Right ventricle myocardium superior (tissue), 1 donor: ENCODE data around the gene STN1. TPM values are rescaled to one million over a fixed set of nuclear protein-coding genes. Genes with fewer than 3 reads are reported as not detected.

Source experiments
- ATAC-seq: fragments of 200-7000 bp; cut with Tn5 transposase; one replicate; pipeline ENCODE4 v1.9.1; 2020; ENCODE audit warnings: mild to moderate bottlenecking; ENCODE audit not compliant: poor library complexity
- DNase-seq: peaks from one replicate; pipeline ENCODE4 v3.0.0-alpha.2; 2020
- intact Hi-C: fragments of 100-400 bp; cut with DNase I; formaldehyde crosslinking; loops from one replicate; pipeline ENCODE4 v1.11.2; 2022
- total RNA-seq: library from RNA; stranded (reverse); fragmentation: NEBNext Ultra II Directional; extraction: Animal tissue kit (Norgen Biotek cat#: 25700); gene quantifications from one replicate; pipeline ENCODE4 v1.2.1, GENCODE V29; 2021
- donor health status: DM: no; HTN: yes; CAD: no; lungs with severe emphysema.

The STN1 gene
- total RNA-seq, 1 donor from 2014 or later = 29.7 TPM

GRCh38 chr10:103905441-103905840 is 12.5 kb downstream of the STN1 start:
- ATAC-seq (no peak), DNase-seq (no peak)
- intact Hi-C loops = no loop called here

- ATAC-seq (no peak), DNase-seq (no peak)
- intact Hi-C loops = no loop called here
These were observed 16.7 kb downstream of the STN1 start for GRCh38 chr10:103901299-103901698.

- DNase-seq (no peak), ATAC-seq (no peak)
- intact Hi-C loops = no loop called here
These were observed 18.7 kb downstream of the STN1 start for GRCh38 chr10:103899312-103899711.

- DNase-seq = no peak
- intact Hi-C loops = no loop called here
- ATAC-seq = peak; percentile 19
These were observed 20.7 kb downstream of the STN1 start for GRCh38 chr10:103897241-103897774.

GRCh38 chr10:103896225-103896624 is 21.8 kb downstream of the STN1 start:
- no peak for DNase-seq
- intact Hi-C loops = no loop called here
- no peak for ATAC-seq

- DNase-seq (no peak), ATAC-seq (peak; percentile 60)
- intact Hi-C loops = no loop called here
These were observed 22.4 kb downstream of the STN1 start for GRCh38 chr10:103895411-103896186.

- ATAC-seq (peak; percentile 71), DNase-seq (no peak)
- intact Hi-C loops = no loop called here
These were observed 23.5 kb downstream of the STN1 start for GRCh38 chr10:103894441-103894864.

GRCh38 chr10:103893817-103894216 is 24.2 kb downstream of the STN1 start:
- ATAC-seq (no peak), DNase-seq (no peak)
- intact Hi-C loops = no loop called here

- DNase-seq = no peak
- intact Hi-C loops = no loop called here
- ATAC-seq = no peak
These were observed 25.8 kb downstream of the STN1 start for GRCh38 chr10:103892181-103892580.

- ATAC-seq = no peak
- intact Hi-C loops = no loop called here
- DNase-seq = no peak
These were observed 27.3 kb downstream of the STN1 start for GRCh38 chr10:103890688-103891087.

- ATAC-seq = no peak
- intact Hi-C loops = no loop called here
- no peak for DNase-seq
These were observed 27.8 kb downstream of the STN1 start for GRCh38 chr10:103890194-103890658.

- ATAC-seq (no peak), DNase-seq (no peak)
- intact Hi-C loops = loop anchor here (5.0 to 10.0 kb wide), 2 partner anchors 236 to 318 kb away; partner anchors contain the start of gene SFR1
These were observed 28.8 kb downstream of the STN1 start for GRCh38 chr10:103889121-103889720.

- peak; percentile 64 for ATAC-seq
- intact Hi-C loops = loop anchor here (5.0 to 10.0 kb wide), 2 partner anchors 237 to 319 kb away; partner anchors contain the start of gene SFR1
- peak; percentile 69 for DNase-seq
These were observed 29.7 kb downstream of the STN1 start for GRCh38 chr10:103888113-103888841.

GRCh38 chr10:103885617-103886016 is 32.4 kb downstream of the STN1 start:
- DNase-seq = no peak
- peak; percentile 1 for ATAC-seq

GRCh38 chr10:103884681-103885139 is 33.3 kb downstream of the STN1 start:
- no peak for DNase-seq
- peak; percentile 50 for ATAC-seq
- intact Hi-C loops = loop anchor here (5.0 to 10.0 kb wide), 2 partner anchors 240 to 323 kb away; partner anchors contain the start of gene SFR1

More at GRCh38 chr10:103885617-103886016, 32.4 kb downstream of the STN1 start:
- intact Hi-C loops = loop anchor here (5.0 to 10.0 kb wide), 2 partner anchors 239 to 322 kb away; partner anchors contain the start of gene SFR1

GRCh38 chr10:103882285-103883007 is 35.5 kb downstream of the STN1 start:
- intact Hi-C loops = loop anchor here (10.0 kb wide), 1 partner anchor 242 kb away; the partner anchor contains the start of gene SFR1
- DNase-seq (no peak), ATAC-seq (peak; percentile 26)

- intact Hi-C loops = loop anchor here (10.0 kb wide), 1 partner anchor 243 kb away; the partner anchor contains the start of gene SFR1
- peak; percentile 60 for DNase-seq
- ATAC-seq = peak; percentile 77
These were observed 36.3 kb downstream of the STN1 start for GRCh38 chr10:103881416-103882284.
